H1 (cell line): ENCODE data around the gene YAP1. TPM values are rescaled to one million over a fixed set of nuclear protein-coding genes. Genes with fewer than 3 reads are reported as not detected.

ENCODE experiments used
- CTCF ChIA-PET: fragments of 300-600 bp; sonication (Branson Sonifier 250); formaldehyde crosslinking; loops from one replicate; lab custom pipeline; 2021; ENCODE audit not compliant: partially characterized antibody; lab: Charles Lee
- POLR2A ChIA-PET: fragments of 300-600 bp; sonication (Branson Sonifier 250); formaldehyde crosslinking; loops from one replicate; lab custom pipeline; 2021; ENCODE audit warnings: inconsistent platforms; ENCODE audit not compliant: partially characterized antibody; lab: Charles Lee
- DNase-seq, 2 experiments: peaks; one replicate each; pipeline versions ENCODE4 v3.0.0 to v3.0.0-alpha.2; 2010 to 2022; ENCODE audit warnings: low spot score in 2 of 2, low read depth in 1 of 2, mixed read lengths in 1 of 2
- FAIRE-seq: peaks from 2 replicates; lab custom pipeline; 2011; peaks lifted over from hg19 to GRCh38; lab: Jason Lieb, UNC
- H2AFZ ChIP-seq: 2 replicates; pipeline ENCODE4 v1.8.1; 2012; ENCODE audit warnings: low read length, inconsistent platforms
- H2AK5ac ChIP-seq: 2 replicates; pipeline ENCODE4 v1.6.1; 2013; ENCODE audit warnings: low read depth, low read length
- H2BK120ac ChIP-seq: replicated peaks from 2 replicates; pipeline ENCODE3; 2013; ENCODE audit warnings: low read depth, low read length, inconsistent platforms
- H2BK12ac ChIP-seq: 2 replicates; pipeline ENCODE4 v1.6.1; 2013; ENCODE audit warnings: low read depth, low read length
- H2BK15ac ChIP-seq: 2 replicates; pipeline ENCODE4 v1.6.1; 2013; ENCODE audit warnings: low read length
- H2BK20ac ChIP-seq: 2 replicates; pipeline ENCODE4 v1.6.1; 2013; ENCODE audit warnings: low read length
- H2BK5ac ChIP-seq: 2 replicates; pipeline ENCODE4 v1.6.1; 2013; ENCODE audit warnings: low read depth, low read length
- H3K14ac ChIP-seq: 2 replicates; pipeline ENCODE4 v1.6.1; 2013; ENCODE audit warnings: inconsistent platforms; ENCODE audit not compliant: insufficient read length
- H3K18ac ChIP-seq: 2 replicates; pipeline ENCODE4 v1.6.1; 2013; ENCODE audit warnings: low read length; ENCODE audit errors: extremely low read depth
- H3K23ac ChIP-seq: 2 replicates; pipeline ENCODE4 v1.6.1; 2013; ENCODE audit warnings: inconsistent platforms; ENCODE audit not compliant: insufficient read length
- H3K23me2 ChIP-seq: 2 replicates; pipeline ENCODE4 v1.6.1; 2013; ENCODE audit warnings: low read depth, low read length
- H3K27ac ChIP-seq: 2 replicates; pipeline ENCODE4 v1.6.1; 2011; ENCODE audit warnings: low read depth, low read length, inconsistent platforms
- H3K27me3 ChIP-seq, 4 experiments: replicated peaks in 1 of 4; 1 replicate in 1 of 4; 2 replicates in 3 of 4; pipeline versions ENCODE4 v1.6.1 to v1.8.1; 2011 to 2013; ENCODE audit warnings: low read length in 3 of 4, mild to moderate bottlenecking in 3 of 4, inconsistent platforms in 2 of 4, mixed read lengths in 2 of 4, moderate library complexity in 1 of 4; ENCODE audit not compliant: control insufficient read depth in 3 of 4, insufficient read depth in 3 of 4; ENCODE audit errors: extremely low read depth in 1 of 4
- H3K36me3 ChIP-seq, 4 experiments: 2 replicates each; pipeline versions ENCODE4 v1.6.1 to v1.8.1; 2011 to 2013; ENCODE audit warnings: mild to moderate bottlenecking in 4 of 4, low read length in 3 of 4, moderate library complexity in 2 of 4, control low read depth in 1 of 4, inconsistent platforms in 1 of 4; ENCODE audit not compliant: insufficient read depth in 4 of 4, control insufficient read depth in 2 of 4
- H3K4ac ChIP-seq: replicated peaks from 2 replicates; pipeline ENCODE3; 2013; ENCODE audit warnings: low read length, low read depth, mixed read lengths, inconsistent platforms; ENCODE audit not compliant: insufficient read length
- H3K4me1 ChIP-seq, 4 experiments: replicated peaks in 1 of 4; 1 replicate in 1 of 4; 2 replicates in 3 of 4; pipeline versions ENCODE4 v1.6.1 to v1.8.1; 2011 to 2013; ENCODE audit warnings: low read length in 3 of 4, inconsistent platforms in 2 of 4, mixed read lengths in 1 of 4; ENCODE audit not compliant: insufficient read depth in 4 of 4, control insufficient read depth in 3 of 4
- H3K4me2 ChIP-seq, 2 experiments: 2 replicates each; pipeline versions ENCODE4 v1.6.1 to v1.8.1; 2011 to 2013; ENCODE audit warnings: low read depth in 2 of 2, low read length in 2 of 2, control low read depth in 1 of 2, inconsistent platforms in 1 of 2, mild to moderate bottlenecking in 1 of 2; ENCODE audit not compliant: insufficient read depth in 1 of 2
- H3K4me3 ChIP-seq, 4 experiments: fragments of 200-600, 300-600 bp in 1 of 4; sonication (generic), shearing (Covaris generic), sonication (Bioruptor Twin) in 1 of 4; 2 replicates each; pipeline versions ENCODE4 v1.5.1 to v1.8.1; 2011 to 2016; ENCODE audit warnings: low read length in 4 of 4, low read depth in 3 of 4, control low read depth in 2 of 4, inconsistent platforms in 2 of 4, mild to moderate bottlenecking in 2 of 4, mixed read lengths in 1 of 4, moderate library complexity in 1 of 4; ENCODE audit not compliant: insufficient read depth in 2 of 4; ENCODE audit errors: extremely low read depth in 1 of 4
- H3K56ac ChIP-seq: replicated peaks from 2 replicates; pipeline ENCODE3; 2013; ENCODE audit warnings: low read depth, mild to moderate bottlenecking, mixed read lengths, low read length, inconsistent platforms; ENCODE audit not compliant: insufficient read length
- H3K79me1 ChIP-seq: 2 replicates; pipeline ENCODE4 v1.6.1; 2013; ENCODE audit warnings: low read depth, low read length, control low read depth
- H3K79me2 ChIP-seq, 2 experiments: 2 replicates each; pipeline versions ENCODE4 v1.6.1 to v1.8.1; 2012 to 2013; ENCODE audit warnings: low read length in 2 of 2, mild to moderate bottlenecking in 2 of 2, inconsistent platforms in 1 of 2; ENCODE audit not compliant: insufficient read depth in 2 of 2, control insufficient read depth in 1 of 2
- H3K9ac ChIP-seq, 4 experiments: replicated peaks in 1 of 4; 1 replicate in 1 of 4; 2 replicates in 3 of 4; pipeline versions ENCODE4 v1.6.1 to v1.8.1; 2011 to 2013; ENCODE audit warnings: low read depth in 3 of 4, low read length in 3 of 4, control low read depth in 2 of 4, mild to moderate bottlenecking in 2 of 4, moderate library complexity in 2 of 4, inconsistent platforms in 1 of 4; ENCODE audit errors: extremely low read depth in 1 of 4
- H3K9me3 ChIP-seq, 2 experiments: 2 replicates each; pipeline versions ENCODE4 v1.6.1 to v1.8.1; 2012 to 2013; ENCODE audit warnings: mild to moderate bottlenecking in 2 of 2, moderate library complexity in 2 of 2, control low read depth in 1 of 2, inconsistent platforms in 1 of 2, low read depth in 1 of 2, low read length in 1 of 2, mixed read lengths in 1 of 2; ENCODE audit not compliant: insufficient read depth in 2 of 2
- H4K20me1 ChIP-seq, 2 experiments: replicated peaks in 1 of 2; 2 replicates each; pipeline versions ENCODE3 to v1.8.1; 2011 to 2013; ENCODE audit warnings: inconsistent platforms in 2 of 2, low read length in 2 of 2, mild to moderate bottlenecking in 1 of 2; ENCODE audit not compliant: insufficient read depth in 2 of 2, control insufficient read depth in 1 of 2
- H4K5ac ChIP-seq: 2 replicates; pipeline ENCODE4 v1.6.1; 2013; ENCODE audit warnings: low read length, low read depth, mixed read lengths, inconsistent platforms; ENCODE audit not compliant: insufficient read length
- H4K8ac ChIP-seq: 2 replicates; pipeline ENCODE4 v1.8.0; 2013; ENCODE audit warnings: mild to moderate bottlenecking, moderate library complexity, low read length, inconsistent platforms; ENCODE audit not compliant: insufficient read depth; ENCODE audit errors: extremely low read depth
- H4K91ac ChIP-seq: replicated peaks from 2 replicates; pipeline ENCODE3; 2013; ENCODE audit warnings: low read length, mixed read lengths, inconsistent platforms; ENCODE audit not compliant: insufficient read length
- BRCA1 ChIP-seq: IDR thresholded peaks from 2 replicates; pipeline ENCODE4 v1.6.1; 2012; ENCODE audit warnings: low read depth, low read length, improper control_type of control experiment
- CHD1 ChIP-seq: IDR thresholded peaks from 2 replicates; pipeline ENCODE4 v1.6.1; 2012; ENCODE audit warnings: low read depth, low read length, improper control_type of control experiment
- KDM1A ChIP-seq: fragments of 200-600, 300-600 bp; sonication (generic); IDR thresholded peaks from 2 replicates; pipeline ENCODE4 v1.7.1; 2016; ENCODE audit warnings: mild to moderate bottlenecking, low read length, borderline replicate concordance
- KDM4A ChIP-seq: IDR thresholded peaks from one replicate; pipeline ENCODE4 v1.7.1; 2012; ENCODE audit warnings: low read depth, mild to moderate bottlenecking, moderate library complexity, low read length, inconsistent platforms; ENCODE audit not compliant: severe bottlenecking
- MAFK ChIP-seq: IDR thresholded peaks from 2 replicates; pipeline ENCODE4 v1.6.1; 2012; ENCODE audit warnings: low read depth, mild to moderate bottlenecking, improper control_type of control experiment, low read length
- POU5F1 ChIP-seq: IDR thresholded peaks from 2 replicates; pipeline ENCODE4 v1.6.1; 2011; ENCODE audit warnings: low read depth, mild to moderate bottlenecking, low read length, moderate library complexity
- RAD21 ChIP-seq, 2 experiments: IDR thresholded peaks in 1 of 2; conservative IDR thresholded peaks in 1 of 2; 2 replicates each; pipeline ENCODE4 v1.6.1; 2011; ENCODE audit warnings: low read depth in 2 of 2, low read length in 2 of 2, improper control_type of control experiment in 1 of 2, inconsistent platforms in 1 of 2, mild to moderate bottlenecking in 1 of 2, moderate library complexity in 1 of 2
- RBBP5 ChIP-seq: IDR thresholded peaks from 2 replicates; pipeline ENCODE4 v1.7.1; 2012; ENCODE audit warnings: low read depth, mild to moderate bottlenecking, inconsistent platforms, low read length, moderate library complexity, borderline replicate concordance
- RFX5 ChIP-seq: IDR thresholded peaks from 2 replicates; pipeline ENCODE4 v1.6.1; 2011; ENCODE audit warnings: low read depth, low read length, improper control_type of control experiment, borderline replicate concordance
- SUZ12 ChIP-seq: fragments of 200-600 bp; sonication (generic); IDR thresholded peaks from 2 replicates; pipeline ENCODE4 v1.6.1; 2012; ENCODE audit warnings: mild to moderate bottlenecking, inconsistent platforms, low read length, moderate library complexity, mixed read lengths
- TAF7 ChIP-seq: optimal IDR thresholded peaks from 2 replicates; pipeline ENCODE3; 2011; ENCODE audit warnings: low read depth, mild to moderate bottlenecking, inconsistent platforms, low read length, moderate library complexity, borderline replicate concordance
- WGBS, 2 experiments: shearing (Covaris generic) in 1 of 2; methylation state at CpG; one replicate each; pipeline versions ENCODE4 v1.1.6 to v1.1.7; 2013 to 2015; ENCODE audit warnings: low lambda C conversion rate in 2 of 2, mixed read lengths in 2 of 2, inconsistent platforms in 1 of 2, low coverage in 1 of 2, missing lambda C conversion rate in 1 of 2; ENCODE audit not compliant: insufficient replicate concordance in 2 of 2, insufficient coverage in 1 of 2, insufficient read length in 1 of 2; ENCODE audit errors: extremely low coverage in 1 of 2, missing lambda C conversion rate in 1 of 2; 5-methylcytosine and 5-hydroxymethylcytosine counted together
- polyA plus RNA-seq, 7 experiments: library from polyadenylated mRNA; depleted of rRNA in 3 of 7; stranded (reverse) in 5 of 7; unstranded in 2 of 7; fragments of >200 nt in 5 of 7; fragments of 200-250 nt in 2 of 7; gene quantifications; 1 replicate in 5 of 7; 2 replicates in 1 of 7; 4 replicates in 1 of 7; pipeline versions ENCODE4 v1.2.1 to v1.2.3, GENCODE V29; 2011 to 2013; ENCODE audit warnings: missing spikeins in 2 of 7, mixed read lengths in 2 of 7
- total RNA-seq: library from RNA; stranded (reverse); fragmentation: NEBNext Ultra II Directional; extraction: Animal tissue kit (Norgen Biotek cat#: 25700); gene quantifications from 2 replicates; pipeline ENCODE4 v1.2.1, GENCODE V29; 2021
- TF ChIP-seq, protein P1 (sequence below): IDR thresholded peaks from 2 replicates; pipeline ENCODE4 v1.6.1; 2011; ENCODE audit warnings: low read depth, mild to moderate bottlenecking, low read length; ENCODE audit not compliant: insufficient read depth

Gene YAP1
- total and polyA plus RNA-seq, 2 of the 8 experiments (the other 6 are each of a cell fraction or from before 2014, with no cell fraction given): 62.0 to 108 TPM

GRCh38 chr11:102121329-102121728 lies 11.1 kb downstream of the YAP1 start:
- FAIRE-seq (no peak), DNase-seq (no peak)
- peaks cover 3 to 7% of the 10 kb centered on the region in 2 experiments; a peak in 2 of 4 replicates for H3K9me3 ChIP-seq
- H3K4me1 ChIP-seq: peaks cover 0 to 26% (median 4%) of the 10 kb centered on the region in 4 experiments; a peak in 4 of 7 replicates
- H4K5ac ChIP-seq: no peak overlapping the region
- H3K27ac ChIP-seq: no peak overlapping the region
- no peak overlapping the region for H2BK15ac ChIP-seq
- ChIA-PET POLR2A (interaction anchor here (1.2 to 2.6 kb wide), 3 partner anchors 9 to 12 kb away, joined by 5 to 7 read pairs (median 6); no protein-coding TSS in a partner anchor), CTCF (interaction anchor here (1.2 to 1.9 kb wide), 2 partner anchors 19 to 148 kb away, joined by 4 read pairs; no protein-coding TSS in a partner anchor)
- 96% methylated on average over 2 of the region's 2 CpGs; no CpG with 5 or more reads in 1 of the 2 experiments for WGBS, 2 experiments
- H3K14ac ChIP-seq: no peak overlapping the region
- H4K91ac ChIP-seq: no peak overlapping the region
- no peak overlapping the region for H4K8ac ChIP-seq
- H3K79me2 ChIP-seq: peaks cover 12 to 96% of the 10 kb centered on the region in 2 experiments; a peak in 3 of 4 replicates
- no peak overlapping the region for H2AK5ac ChIP-seq
- H3K27me3 ChIP-seq: no peaks in the 10 kb centered on the region
- no peak overlapping the region for H2AFZ ChIP-seq
- H3K23ac ChIP-seq: no peak overlapping the region
- no peak overlapping the region for H3K56ac ChIP-seq
- H3K4me2 ChIP-seq: peak overlapping the region in 1 of 2 experiments; percentile 22; a peak in 1 of 4 replicates
- H3K4ac ChIP-seq: no peak overlapping the region
- H3K4me3 ChIP-seq: no peak overlapping the region
- no peak overlapping the region for H3K9ac ChIP-seq
- no peak overlapping the region for H3K18ac ChIP-seq
- H3K36me3 ChIP-seq: peaks cover 0 to 13% (median 5%) of the 10 kb centered on the region in 4 experiments; a peak in 3 of 8 replicates
- no peak overlapping the region for H2BK5ac ChIP-seq
- H3K79me1 ChIP-seq: peaks cover 5% of the 10 kb centered on the region; the same call in 1 of the 2 replicates
- peaks cover 0 to 3% of the 10 kb centered on the region in 2 experiments for H4K20me1 ChIP-seq
- no peaks in the 10 kb centered on the region for H3K23me2 ChIP-seq
- H2BK120ac ChIP-seq: no peak overlapping the region
- peak overlapping the region; percentile 43; the same call in 1 of the 2 replicates for H2BK20ac ChIP-seq
- H2BK12ac ChIP-seq: no peak overlapping the region
- TF ChIP-seq RFX5: no peak
- no peak for TF ChIP-seq KDM4A
- TF ChIP-seq MAFK: no peak
- no peak for TF ChIP-seq RAD21 (IDR thresholded peaks at IDR 0.05 in 1 of 2, conservative IDR thresholded peaks at IDR 0.05 in 1 of 2; ENCODE audit: low read depth in 2 of 2, low read length in 2 of 2)
- no peak for TF ChIP-seq POU5F1
- TF ChIP-seq, protein P1, sequence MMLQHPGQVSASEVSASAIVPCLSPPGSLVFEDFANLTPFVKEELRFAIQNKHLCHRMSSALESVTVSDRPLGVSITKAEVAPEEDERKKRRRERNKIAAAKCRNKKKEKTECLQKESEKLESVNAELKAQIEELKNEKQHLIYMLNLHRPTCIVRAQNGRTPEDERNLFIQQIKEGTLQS: no peak
- no peak for TF ChIP-seq BRCA1
- no peak for TF ChIP-seq CHD1
- TF ChIP-seq TAF7: no peak
- TF ChIP-seq RBBP5: no peak
- no peak for TF ChIP-seq SUZ12
- TF ChIP-seq KDM1A: no peak
